Sigmoid colon (tissue), 4 donors: ENCODE data around the gene GPN2.

Experiments used
- EP300 ChIP-seq, 4 donors: sonication (generic); formaldehyde crosslinking; IDR thresholded peaks; one replicate each; pipeline ENCODE4 v1.6.1; 2017; ENCODE audit warnings: antibody characterized with exemption in 4 of 4
- POLR2A ChIP-seq, 2 donors: fragments of 450-650 bp; IDR thresholded peaks; one replicate each; pipeline ENCODE4 v1.6.1; 2016; ENCODE audit warnings: antibody characterized with exemption in 2 of 2, mild to moderate bottlenecking in 2 of 2, moderate library complexity in 2 of 2
- POLR2AphosphoS5 ChIP-seq, 4 donors: sonication (generic); formaldehyde crosslinking; IDR thresholded peaks; one replicate each; pipeline ENCODE4 v1.6.1; 2017; ENCODE audit warnings: antibody characterized with exemption in 4 of 4

GRCh38 chr1:26910343-26911160 is 20.5 kb upstream of the GPN2 start:
- TF ChIP-seq POLR2AphosphoS5 (IDR thresholded peaks at IDR 0.05) (no peak), POLR2A (IDR thresholded peaks at IDR 0.05) (no peak), EP300 (IDR thresholded peaks at IDR 0.05) (no peak)
